Activated T-cell treated with anti-CD3 and anti-CD28 coated beads for 48 hours (primary cell): ENCODE results near the gene SNX25.
A peak's percentile ranks its signal among the peaks of the same experiment; 100 is the strongest.

Source experiments
- DNase-seq: peaks from one replicate; pipeline ENCODE4 v3.0.0-alpha.2; 2020; ENCODE audit warnings: low read depth

The SNX25 gene

DNA sequence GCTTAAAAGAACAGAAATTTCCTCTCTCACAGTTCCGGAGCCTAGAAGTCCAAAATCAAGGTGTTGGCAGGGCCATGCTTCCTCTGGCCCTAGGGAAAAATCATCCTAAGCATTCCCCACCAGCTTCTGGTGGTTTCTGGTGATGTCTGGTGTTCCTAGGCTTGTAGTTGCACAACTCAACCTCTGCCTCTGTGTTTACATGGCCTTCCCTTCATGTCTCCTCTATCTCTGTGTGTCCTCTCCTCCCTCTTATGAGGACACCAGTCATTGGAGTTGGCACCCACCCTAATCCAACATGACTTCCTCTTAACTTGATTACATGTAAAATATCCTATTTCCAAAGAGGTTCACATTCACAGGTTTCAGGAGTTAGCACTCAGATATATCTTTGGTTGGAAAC is 170.9 kb downstream of the SNX25 start:
- DNase-seq: no peak

DNA sequence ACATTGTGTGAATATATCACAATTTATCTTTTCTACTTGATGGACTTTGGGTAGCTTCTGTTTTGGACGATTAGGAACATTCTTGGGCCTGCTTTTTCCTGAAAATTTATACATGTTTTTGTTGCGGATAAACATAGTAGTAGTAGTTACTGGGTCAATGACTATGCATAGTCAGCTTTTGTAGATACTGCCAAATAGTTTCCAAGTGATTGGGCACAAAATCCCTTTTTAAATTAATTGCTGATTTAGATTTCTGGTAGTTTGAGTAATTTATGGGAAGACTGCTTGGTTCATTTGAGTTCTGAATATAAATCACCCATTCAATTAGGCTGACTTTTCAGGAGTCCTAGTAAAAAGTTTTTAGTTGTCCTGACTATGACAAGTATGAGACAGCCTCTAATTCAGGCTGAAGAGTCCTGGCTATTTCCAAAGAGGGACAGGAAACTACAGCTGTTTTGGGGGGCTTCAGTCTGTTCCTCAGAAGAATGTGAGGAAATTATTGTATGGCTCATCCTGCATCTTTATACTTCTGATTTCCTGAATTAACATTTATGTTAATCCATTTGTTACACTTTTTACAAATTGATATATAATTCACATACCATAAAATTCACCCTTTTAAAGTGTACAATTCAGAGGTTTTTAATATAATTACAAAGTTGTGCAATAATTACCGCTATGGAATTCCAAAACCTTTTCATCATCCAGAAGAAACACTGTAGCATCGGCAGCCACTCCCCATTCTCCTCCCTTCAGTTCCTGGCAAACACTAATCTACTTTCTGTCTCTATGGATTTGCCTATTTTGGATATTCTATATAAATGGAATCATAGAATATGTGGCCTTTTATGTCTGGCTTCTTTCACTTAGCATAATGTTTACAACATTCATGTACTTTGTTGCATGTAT is 172.1 kb downstream of the SNX25 start:
- DNase-seq: no peak

DNA sequence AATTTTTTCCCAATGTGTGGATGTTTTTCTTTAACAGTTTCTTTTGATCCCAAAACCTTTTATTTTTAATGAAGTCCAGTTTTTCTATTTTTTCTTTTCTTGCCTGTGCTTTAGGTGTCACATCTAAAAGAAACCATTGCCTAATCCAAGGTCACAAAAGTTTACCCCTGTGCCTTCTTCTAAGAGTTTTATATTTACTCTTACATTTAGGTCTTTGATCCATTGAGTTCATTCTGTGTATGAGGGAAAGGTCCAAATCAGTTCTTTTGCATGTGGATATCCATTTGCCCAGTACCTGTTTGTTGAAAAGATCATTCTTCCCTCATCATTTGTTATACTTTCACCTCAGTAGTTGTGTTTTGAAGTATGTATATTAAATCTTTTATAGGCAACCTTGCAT is 173.4 kb downstream of the SNX25 start:
- no peak for DNase-seq

GRCh38 chr4:185383451-185383850 is 174.1 kb downstream of the SNX25 start:
- DNase-seq: no peak

DNA sequence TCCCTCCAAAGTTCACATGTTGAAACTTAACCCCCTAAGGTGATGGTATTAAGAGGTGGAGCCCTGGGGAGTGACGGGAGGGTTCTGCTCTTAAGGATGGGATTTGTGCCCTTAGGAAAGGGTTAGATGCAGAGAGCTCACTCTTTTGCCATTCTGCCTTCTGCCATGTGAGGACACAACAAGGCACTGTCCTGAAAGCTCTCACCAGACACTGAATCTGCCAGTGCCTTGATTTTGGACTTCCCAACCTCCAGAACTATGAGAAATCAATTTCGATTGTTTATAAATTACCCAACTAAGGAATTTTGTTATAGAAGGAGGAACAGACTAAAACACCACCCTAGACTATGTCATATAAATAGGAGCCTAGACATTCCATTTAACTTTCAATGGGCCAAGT is 174.7 kb downstream of the SNX25 start:
- DNase-seq: no peak

DNA sequence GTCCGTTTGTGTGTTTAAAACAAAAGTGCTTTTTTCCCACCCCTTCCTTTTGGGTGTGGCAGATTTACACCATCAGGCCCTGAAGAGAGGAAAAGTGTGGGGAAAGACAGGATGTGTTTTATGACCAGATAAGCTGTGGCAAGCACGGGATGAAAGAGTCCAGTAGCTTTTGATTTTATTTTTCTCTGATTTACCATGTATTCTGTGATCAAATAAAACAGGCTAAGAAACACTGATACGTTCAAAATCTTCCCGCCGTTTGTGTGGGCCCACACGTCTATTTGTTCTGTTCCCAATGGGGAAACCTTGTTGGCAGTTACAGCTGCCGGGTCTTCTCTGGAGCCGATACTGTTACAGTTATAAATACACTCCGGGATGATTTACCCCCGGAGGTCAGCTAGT is 175.5 kb downstream of the SNX25 start:
- DNase-seq: no peak

DNA sequence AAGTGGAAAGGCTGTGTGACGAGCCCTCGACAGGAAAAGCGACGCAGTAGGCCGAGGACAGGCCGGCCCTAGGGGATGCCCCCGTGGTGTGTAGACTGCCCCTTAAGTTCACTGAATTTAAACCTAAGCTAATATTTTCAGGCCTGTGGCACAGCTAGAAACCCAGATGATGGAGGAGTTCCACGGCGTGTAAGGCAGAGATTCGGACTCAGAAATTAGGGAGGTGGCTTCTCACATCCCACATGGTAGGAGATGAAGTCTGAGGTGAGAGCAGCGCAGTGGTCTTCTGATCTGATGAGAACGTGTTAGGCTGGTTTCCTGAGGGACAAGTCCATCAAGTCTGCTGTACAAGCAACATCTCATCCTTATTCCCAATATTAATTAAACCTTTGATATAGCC is 178.6 kb downstream of the SNX25 start:
- DNase-seq: no peak

DNA sequence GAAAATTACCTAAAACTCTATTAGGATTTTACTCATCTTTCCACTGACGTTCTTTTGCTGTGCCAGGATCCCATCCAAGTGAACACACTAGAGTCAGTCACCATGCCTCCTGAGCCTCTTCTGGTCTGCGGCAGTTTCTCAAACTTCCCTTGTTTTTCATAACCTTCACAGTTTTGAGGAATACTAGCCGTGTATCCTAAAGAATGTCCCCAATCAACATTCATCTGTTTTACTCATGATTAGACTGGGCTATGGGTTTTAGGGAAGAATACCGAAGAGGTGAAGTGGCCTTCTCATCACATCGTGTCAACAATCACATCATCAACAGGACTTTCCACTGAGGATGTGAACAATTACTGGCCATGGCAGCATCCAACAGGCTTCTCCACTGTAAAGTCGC is 181.5 kb downstream of the SNX25 start:
- DNase-seq: no peak

GRCh38 chr4:185392156-185392555 is 182.8 kb downstream of the SNX25 start:
- DNase-seq: no peak

DNA sequence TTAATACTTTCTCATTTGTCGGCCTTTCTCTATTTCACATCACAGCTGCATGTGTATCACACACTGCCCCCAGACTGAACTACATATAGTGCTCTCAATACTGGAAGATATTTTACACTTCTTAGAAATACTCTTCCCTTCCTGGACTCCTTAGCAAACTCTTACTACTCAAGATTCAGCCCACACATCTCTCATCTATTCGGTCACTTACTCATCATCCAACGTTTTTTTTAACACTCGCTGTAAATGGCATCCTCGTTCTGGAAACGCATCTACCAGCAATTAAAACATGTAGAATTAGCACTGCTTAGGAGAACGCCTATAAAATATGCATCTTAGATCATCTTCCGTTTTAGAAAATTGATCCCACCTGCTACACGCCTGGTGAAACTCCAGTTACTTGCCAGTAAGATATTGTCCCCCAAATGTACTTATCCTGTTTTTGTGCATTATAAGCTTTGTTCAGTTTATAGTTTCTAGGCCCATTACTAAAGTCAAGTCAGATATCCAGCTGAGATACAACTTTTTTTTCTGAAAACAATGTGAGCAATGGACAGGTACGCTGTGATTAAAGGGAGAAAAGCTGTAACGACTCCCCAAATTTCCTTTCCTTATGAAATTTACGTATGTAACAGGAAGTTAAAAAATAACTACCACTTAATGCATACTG is 185.3 kb downstream of the SNX25 start:
- DNase-seq: no peak

DNA sequence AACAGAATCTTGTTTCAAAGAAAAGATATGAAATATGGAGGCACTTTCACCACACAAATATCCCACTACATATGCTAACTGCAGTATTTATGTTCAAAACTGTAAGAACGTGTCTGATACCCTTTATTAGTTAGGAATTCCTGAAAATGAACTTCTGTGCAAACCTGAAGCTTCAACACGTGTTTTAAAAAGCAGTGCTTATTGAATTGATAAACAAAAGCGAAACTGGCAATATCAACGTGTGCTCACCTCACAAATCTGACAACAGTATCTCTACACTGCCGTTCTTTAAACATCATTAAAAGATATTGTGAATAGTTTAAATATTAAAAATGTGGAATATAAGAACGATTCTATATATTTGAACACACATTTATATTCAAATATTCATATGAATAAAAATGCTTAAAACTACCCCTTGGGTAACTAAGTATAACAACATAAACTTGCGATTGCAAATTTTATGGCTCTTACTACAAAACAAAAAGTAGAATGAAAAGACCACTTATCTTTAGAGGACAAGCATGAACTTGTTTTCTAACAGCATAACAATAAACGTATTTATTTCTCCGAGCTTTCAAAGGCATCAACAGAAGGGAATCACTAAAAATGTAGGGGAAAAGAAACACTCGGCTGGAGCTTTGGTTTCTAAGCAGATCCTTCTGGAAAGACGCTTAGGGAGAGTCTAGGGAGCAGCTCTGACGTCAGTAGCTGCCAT is 186.0 kb downstream of the SNX25 start, which contains the start of gene LRP2BP:
TSS of gene LRP2BP (minus strand) at position 687 of the 718 bp plus-strand sequence. CDS start 17,738 bp downstream, outside the sequence.
- DNase-seq: no peak

DNA sequence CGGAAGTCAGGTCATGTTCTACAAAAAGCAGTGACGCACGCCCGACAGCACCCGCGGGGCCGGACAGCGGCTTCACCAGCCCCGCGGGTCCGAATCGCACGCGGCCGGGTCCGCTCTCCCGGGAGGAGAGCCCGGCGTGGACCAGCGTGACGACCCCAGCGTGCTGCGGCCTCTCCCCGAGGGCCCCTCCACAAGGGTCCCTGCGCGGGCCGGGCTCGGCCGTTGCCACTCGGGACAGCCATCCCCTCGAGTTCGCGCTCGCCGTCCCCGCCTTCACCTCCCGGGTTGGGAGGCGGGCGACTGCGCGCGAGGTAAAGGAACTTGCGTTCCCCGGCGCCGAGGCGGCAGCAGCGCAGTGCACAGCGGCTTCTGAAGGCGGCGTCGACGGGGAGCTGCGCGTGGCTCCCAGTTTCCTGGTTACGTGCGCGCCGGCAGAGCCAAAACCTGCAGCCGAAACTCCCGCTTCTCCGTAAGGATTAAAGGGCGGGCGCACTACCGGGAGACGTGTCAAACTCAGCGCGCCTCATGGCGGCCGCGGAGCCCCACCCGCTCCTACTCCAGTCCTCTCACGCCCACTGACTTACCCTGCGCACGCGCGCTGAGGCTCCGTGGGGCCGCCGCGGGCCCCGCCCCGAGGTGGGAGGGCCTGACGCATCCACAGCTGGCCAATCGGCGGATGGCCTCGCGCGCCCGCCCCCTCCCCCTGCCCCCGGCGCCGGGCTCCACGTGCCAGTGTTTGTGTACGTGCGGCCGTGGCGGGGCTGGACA is 186.7 kb downstream of the SNX25 start:
- DNase-seq: peak; percentile 99

- DNase-seq: no peak
Measured at GRCh38 chr4:185396724-185397385, 187.5 kb downstream of the SNX25 start, which contains the start of gene ANKRD37. Gene ANKRD37, plus strand, starts transcription at chr4:185396841. Its CDS starts 83 bp downstream, at chr4:185396924.

GRCh38 chr4:185398618-185399017 is 189.2 kb downstream of the SNX25 start:
- no peak for DNase-seq

DNA sequence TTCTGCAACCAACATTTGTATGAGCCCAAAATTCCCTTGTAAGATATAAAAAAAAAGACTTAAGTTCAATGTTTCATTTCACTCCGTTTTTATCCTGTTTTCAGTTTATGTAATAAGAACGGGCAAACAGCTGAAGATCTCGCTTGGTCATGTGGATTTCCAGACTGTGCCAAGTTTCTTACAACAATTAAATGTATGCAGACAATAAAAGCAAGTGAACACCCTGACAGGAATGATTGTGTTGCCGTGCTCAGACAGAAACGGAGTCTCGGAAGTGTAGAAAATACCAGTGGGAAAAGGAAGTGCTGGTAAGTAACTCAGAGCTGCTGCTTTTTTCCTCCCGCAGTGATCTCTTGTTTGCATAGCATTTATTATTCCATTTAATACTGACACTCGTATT is 190.1 kb downstream of the SNX25 start:
- no peak for DNase-seq

DNA sequence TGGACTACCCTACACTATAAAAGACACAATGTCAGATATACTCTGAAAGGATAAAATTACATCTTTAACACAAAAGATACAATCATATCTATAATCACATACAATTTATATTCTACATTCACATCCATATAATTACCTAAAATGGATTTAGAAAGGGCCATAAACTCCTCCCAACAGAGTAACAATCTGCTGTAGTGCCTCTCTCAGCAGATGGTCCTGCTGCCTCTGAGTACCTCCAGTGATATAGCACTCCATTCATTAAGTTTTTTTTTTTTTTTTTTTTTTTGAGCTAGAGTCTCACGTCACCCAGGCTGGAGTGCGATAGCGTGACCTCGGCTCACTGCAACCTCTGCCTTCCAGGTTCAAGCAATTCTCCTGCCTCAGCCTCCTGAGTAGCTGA is 194.6 kb downstream of the SNX25 start:
- DNase-seq: no peak

DNA sequence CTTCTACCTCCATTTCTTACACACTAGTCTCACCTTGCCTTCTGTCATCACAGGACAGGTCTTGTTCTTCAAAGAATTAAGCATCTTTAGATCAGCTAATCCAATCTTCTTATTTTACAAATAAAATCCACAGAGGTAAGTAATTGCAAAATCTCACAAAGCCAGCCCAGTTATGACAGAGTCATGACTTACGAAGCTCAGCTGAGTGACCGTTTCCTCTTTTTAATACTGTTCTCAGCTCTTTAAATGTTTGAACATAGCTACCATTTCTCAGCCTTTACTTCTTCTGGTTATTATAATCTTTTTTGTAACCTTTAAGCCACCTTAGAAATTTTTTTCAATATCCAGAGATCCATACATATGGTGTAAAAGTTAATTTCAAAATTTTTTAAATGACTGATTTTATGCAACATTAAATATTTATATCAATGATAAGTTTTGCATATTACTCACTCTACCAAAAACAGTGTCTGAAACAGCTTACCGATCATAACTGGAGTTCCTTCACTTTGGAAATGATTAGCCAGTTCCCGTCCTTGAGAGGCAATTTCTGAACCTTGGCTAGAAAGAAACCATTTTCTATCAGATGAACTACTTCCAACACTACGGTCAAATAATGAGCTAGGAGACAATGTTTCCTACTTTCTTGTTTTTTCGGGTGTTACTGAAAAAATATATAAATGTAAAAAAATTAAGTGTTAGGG is 196.1 kb downstream of the SNX25 start:
- no peak for DNase-seq

DNA sequence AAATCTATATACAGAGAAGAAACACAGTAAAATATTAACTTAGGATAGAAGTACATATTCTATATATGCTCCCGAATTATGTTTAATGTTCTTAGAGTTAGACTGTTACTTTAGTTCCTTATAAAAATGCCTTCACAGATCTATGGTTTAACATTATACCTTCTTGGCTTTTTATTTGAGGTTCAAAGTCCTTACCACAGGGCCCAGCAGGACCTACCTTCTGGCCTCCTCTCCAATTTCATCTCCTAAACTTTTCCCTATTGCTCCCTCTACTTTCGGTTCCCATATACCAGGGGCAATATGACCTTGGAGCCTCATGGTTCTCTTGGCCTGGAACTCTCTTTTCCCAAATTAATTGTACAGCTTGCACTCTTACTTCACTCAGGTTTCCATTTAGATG is 199.0 kb downstream of the SNX25 start:
- no peak for DNase-seq

DNA sequence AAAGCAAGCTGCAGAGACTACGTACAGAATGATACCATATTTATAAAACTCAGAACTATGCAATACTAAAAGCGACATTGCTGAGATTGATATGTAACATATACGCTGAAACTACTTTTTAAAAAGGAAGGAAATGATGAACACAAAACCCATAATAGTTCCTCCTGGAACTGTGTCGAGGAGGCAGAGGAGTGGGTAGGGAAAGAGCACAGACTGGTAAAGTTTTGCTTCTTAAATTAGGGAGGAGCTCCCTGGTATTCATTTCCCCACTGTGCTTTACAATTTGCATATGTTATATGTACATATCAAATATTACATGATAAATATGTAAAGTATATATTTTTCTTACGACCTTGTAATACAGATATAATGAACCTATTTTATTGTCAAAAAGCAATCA is 202.5 kb downstream of the SNX25 start:
- DNase-seq: no peak

DNA sequence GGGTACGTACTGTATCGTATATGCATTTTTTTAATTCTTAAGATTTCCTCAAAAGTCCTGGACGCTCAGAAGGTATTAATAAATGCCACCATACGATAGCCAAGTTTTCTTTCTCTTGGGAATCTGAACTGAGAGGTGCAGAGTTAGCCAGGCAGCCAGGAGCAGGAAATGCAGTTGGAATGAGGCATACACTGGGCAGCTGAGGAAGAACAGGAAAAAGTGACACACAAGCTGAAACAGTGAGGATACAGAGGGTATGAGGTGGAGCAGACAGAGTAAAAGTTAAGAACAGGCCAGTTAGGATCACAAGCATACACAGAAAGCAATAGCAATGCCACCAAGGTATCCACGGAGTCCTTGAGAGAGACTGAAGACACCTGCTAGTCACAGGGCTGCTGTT is 203.0 kb downstream of the SNX25 start:
- DNase-seq: no peak
